Measurements from ENCODE around the gene GALNT13. TPM values are rescaled to one million over a fixed set of nuclear protein-coding genes. Genes with fewer than 3 reads are reported as not detected.
"Not testable (repeated sequence)": the region's sequence is repeated elsewhere in the genome, so short reads cannot be mapped to it uniquely, and the experiment has no call there.

GALNT13 gene
- total RNA-seq, 4 donors from 2014 or later = 0.49 to 5.2 (median 1.4) TPM

DNA sequence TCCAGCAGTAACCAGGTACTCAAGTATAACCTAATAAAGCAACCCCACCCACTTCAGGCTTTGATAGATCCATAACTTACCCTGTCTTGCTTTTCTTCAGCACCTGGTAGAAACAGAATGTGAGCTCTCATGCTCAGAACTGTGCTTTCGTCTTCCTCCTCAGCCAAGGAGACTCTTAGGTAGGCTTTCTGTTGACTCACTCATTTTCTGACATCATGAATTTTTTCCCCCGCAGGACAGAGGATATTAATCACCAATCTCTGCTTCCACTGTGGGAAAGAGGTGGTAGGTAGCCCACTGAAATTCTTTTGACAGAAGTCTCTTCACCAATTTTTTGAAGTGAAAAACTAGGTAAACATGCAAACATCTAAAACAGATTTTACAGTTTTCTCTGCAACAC lies 585.6 kb downstream of the GALNT13 start:
- WGBS, 2 donors = 78 to 83% methylated on average over 2 of the region's 2 CpGs
- intact Hi-C loops (cut with DNase I; ENCODE audit: low total_unique reads) = no loop called here
- no peak for DNase-seq (ENCODE audit: low spot score in 2 of 2)

DNA sequence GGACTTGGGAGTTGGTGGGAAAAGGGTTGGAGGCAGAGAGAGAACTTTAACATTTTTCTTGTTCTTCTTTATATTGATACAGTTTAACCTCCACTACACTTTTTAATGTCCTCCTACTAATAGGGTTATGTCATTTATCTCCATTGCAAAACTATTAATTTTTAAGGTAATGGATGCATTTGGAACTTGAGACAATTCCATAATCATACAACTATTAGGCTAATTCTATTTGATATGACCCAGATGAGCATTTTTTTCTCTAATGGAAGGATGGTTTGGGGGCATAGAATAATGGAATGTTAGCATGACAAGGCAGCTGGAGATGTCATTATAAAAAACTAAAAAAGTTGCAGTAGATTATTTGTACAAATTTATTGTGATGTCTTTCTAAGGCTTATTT lies 587.6 kb downstream of the GALNT13 start:
- no peak overlapping the region for H3K4me3 ChIP-seq (ENCODE audit: low read depth, poor library complexity, severe bottlenecking)
- TF ChIP-seq, protein P1, sequence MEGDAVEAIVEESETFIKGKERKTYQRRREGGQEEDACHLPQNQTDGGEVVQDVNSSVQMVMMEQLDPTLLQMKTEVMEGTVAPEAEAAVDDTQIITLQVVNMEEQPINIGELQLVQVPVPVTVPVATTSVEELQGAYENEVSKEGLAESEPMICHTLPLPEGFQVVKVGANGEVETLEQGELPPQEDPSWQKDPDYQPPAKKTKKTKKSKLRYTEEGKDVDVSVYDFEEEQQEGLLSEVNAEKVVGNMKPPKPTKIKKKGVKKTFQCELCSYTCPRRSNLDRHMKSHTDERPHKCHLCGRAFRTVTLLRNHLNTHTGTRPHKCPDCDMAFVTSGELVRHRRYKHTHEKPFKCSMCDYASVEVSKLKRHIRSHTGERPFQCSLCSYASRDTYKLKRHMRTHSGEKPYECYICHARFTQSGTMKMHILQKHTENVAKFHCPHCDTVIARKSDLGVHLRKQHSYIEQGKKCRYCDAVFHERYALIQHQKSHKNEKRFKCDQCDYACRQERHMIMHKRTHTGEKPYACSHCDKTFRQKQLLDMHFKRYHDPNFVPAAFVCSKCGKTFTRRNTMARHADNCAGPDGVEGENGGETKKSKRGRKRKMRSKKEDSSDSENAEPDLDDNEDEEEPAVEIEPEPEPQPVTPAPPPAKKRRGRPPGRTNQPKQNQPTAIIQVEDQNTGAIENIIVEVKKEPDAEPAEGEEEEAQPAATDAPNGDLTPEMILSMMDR (IDR thresholded peaks at IDR 0.05) = no peak
- no peak for TF ChIP-seq POLR2A (IDR thresholded peaks at IDR 0.05)
- intact Hi-C loops (cut with DNase I; ENCODE audit: low total_unique reads) = no loop called here
- no peak for DNase-seq (ENCODE audit: low spot score in 2 of 2)

More for the DNA sequence above, 585.6 kb downstream of the GALNT13 start:
- H3K4me3 ChIP-seq (ENCODE audit: low read depth, poor library complexity, severe bottlenecking) = no peak overlapping the region
- TF ChIP-seq, protein P1 (IDR thresholded peaks at IDR 0.05) = no peak
- no peak for TF ChIP-seq POLR2A (IDR thresholded peaks at IDR 0.05)

DNA sequence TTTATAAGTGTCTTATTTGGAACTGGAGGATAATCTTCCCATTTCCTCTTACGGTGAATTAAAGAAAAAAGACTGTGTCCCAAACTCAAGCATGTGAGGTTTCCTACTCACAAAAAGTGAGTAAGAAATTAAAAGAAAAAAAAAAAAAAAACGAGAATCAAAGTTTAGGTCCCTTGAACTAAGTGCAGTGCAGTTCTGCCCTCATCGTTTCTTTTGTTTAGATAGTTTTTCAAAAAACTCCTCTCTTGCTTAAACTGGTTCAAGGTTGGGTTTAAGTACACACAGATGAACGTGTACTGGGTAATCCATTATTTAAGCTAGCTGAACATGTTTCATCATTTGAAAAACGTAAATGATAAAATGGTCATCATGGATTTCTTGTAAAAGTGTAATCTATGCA lies 590.9 kb downstream of the GALNT13 start:
- intact Hi-C loops (cut with DNase I; ENCODE audit: low total_unique reads) = no loop called here
- WGBS, 2 donors = 84 to 89% methylated on average over 5 of the region's 5 CpGs
- no peak overlapping the region for H3K4me3 ChIP-seq (ENCODE audit: low read depth, poor library complexity, severe bottlenecking)
- TF ChIP-seq, protein P1 (IDR thresholded peaks at IDR 0.05) = no peak
- no peak for TF ChIP-seq POLR2A (IDR thresholded peaks at IDR 0.05)
- no peak for DNase-seq (ENCODE audit: low spot score in 2 of 2)

DNA sequence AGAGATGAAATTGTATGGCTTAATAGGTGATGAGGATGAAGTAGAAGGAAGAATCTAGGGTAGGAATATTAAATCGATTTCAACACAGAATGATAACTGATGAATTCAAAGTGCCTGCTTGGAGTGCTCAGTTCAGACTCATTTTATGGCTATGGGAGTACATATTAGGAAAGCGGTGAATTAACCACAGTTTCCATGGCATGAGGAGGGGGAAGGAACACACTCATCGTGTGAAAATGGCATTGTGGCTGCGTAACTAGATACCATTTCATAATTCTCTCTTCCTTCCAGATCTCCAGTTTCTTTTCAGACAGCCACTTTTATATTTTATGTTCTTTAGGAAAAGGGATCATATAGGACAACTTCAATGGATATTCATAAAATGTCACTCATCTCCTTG lies 594.5 kb downstream of the GALNT13 start:
- intact Hi-C loops (cut with DNase I; ENCODE audit: low total_unique reads) = no loop called here
- no peak for TF ChIP-seq POLR2A (IDR thresholded peaks at IDR 0.05)
- TF ChIP-seq, protein P1 (IDR thresholded peaks at IDR 0.05) = no peak
- WGBS, 2 donors = 85 to 90% methylated on average over 4 of the region's 4 CpGs

DNA sequence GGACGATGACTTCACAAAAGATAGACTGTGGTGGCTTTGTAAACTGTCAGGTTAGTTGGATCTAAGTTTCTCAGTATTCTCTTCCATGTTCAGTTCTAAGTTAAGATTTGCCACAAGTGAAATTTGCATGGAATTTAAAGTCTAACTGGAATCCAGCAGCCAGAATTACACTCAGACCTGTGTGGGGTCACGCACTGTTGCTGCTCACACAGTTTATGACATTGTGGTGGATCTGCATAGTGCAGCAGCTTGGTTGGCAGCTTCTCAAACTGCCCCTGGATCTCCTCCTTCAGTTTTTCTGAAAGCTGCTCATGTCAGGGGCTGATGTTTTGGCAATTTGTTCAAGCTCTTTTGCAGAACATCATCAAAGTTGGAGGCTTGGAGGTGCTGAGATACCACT lies 598.7 kb downstream of the GALNT13 start:
- 74 to 96% methylated on average over 2 of the region's 2 CpGs for WGBS, 2 donors
- no peak for DNase-seq (ENCODE audit: low spot score in 2 of 2)
- no peak for TF ChIP-seq POLR2A (IDR thresholded peaks at IDR 0.05)
- TF ChIP-seq, protein P1 (IDR thresholded peaks at IDR 0.05) = no peak
- no peak overlapping the region for H3K4me3 ChIP-seq (ENCODE audit: low read depth, poor library complexity, severe bottlenecking)
- intact Hi-C loops (cut with DNase I; ENCODE audit: low total_unique reads) = no loop called here

More for the DNA sequence above, 594.5 kb downstream of the GALNT13 start:
- no peak for DNase-seq (ENCODE audit: low spot score in 2 of 2)
- no peak overlapping the region for H3K4me3 ChIP-seq (ENCODE audit: low read depth, poor library complexity, severe bottlenecking)

DNA sequence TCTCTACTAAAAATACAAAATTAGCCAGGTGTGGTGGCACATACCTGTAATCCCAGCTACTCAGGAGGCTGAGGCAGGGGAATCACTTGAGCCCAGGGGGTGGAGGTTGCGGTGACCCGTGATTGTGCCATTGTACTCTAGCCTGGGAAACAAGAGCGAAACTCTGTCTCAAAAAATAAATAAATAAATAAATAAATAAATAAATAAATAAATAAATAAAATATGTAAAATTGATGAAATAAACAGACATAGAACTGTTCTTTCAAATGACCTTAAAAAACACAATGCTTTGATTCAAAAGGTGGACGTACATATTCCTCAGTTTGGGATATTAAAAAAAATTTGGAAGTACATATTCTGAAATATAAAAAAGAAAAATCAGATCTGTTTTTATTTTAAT lies 599.8 kb downstream of the GALNT13 start:
- H3K4me3 ChIP-seq (ENCODE audit: low read depth, poor library complexity, severe bottlenecking); DNase-seq (ENCODE audit: low spot score in 2 of 2); intact Hi-C loops (cut with DNase I; ENCODE audit: low total_unique reads): not testable (repeated sequence)
- 96 to 98% methylated on average over 4 of the region's 4 CpGs for WGBS, 2 donors

Measured in lower leg skin (tissue), 4 donors.